Esophagus squamous epithelium (tissue), 4 donors: ENCODE measurements around the gene AGMO.

Experiments
- POLR2A ChIP-seq, 4 donors: fragments of 450-650 bp; IDR thresholded peaks; one replicate each; pipeline ENCODE4 v1.6.1; 2017; ENCODE audit warnings: antibody characterized with exemption in 4 of 4, mild to moderate bottlenecking in 4 of 4, moderate library complexity in 3 of 4
- TF ChIP-seq, protein P1 (sequence below), 6 experiments: fragments of 450-650 bp in 4 of 6; fragments of 200-600 bp in 2 of 6; sonication (generic) in 2 of 6; IDR thresholded peaks; one replicate each; pipeline ENCODE4 v1.5.1; 2016 to 2019; ENCODE audit warnings: antibody characterized with exemption in 6 of 6, mild to moderate bottlenecking in 4 of 6, moderate library complexity in 4 of 6

DNA sequence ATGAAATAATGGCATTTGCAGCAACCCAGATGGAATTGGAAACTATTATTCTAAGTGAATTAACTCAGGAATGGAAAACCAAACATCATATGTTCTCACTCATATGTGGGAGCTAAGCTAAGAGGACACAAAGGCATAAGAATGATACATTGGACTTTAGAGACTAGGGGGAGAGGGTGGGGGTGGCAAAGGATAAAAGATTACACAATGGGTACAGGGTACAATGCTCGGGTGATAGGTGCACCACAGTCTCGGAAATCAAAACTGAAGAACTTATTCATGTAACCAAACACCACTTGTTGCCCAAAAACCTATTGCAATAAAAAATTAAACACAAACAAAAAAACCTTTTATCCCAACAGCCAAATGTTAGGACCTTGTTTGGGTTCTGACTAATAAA lies 17.8 kb downstream of the AGMO start:
- TF ChIP-seq, protein P1, sequence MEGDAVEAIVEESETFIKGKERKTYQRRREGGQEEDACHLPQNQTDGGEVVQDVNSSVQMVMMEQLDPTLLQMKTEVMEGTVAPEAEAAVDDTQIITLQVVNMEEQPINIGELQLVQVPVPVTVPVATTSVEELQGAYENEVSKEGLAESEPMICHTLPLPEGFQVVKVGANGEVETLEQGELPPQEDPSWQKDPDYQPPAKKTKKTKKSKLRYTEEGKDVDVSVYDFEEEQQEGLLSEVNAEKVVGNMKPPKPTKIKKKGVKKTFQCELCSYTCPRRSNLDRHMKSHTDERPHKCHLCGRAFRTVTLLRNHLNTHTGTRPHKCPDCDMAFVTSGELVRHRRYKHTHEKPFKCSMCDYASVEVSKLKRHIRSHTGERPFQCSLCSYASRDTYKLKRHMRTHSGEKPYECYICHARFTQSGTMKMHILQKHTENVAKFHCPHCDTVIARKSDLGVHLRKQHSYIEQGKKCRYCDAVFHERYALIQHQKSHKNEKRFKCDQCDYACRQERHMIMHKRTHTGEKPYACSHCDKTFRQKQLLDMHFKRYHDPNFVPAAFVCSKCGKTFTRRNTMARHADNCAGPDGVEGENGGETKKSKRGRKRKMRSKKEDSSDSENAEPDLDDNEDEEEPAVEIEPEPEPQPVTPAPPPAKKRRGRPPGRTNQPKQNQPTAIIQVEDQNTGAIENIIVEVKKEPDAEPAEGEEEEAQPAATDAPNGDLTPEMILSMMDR (IDR thresholded peaks at IDR 0.05) = no peak
- TF ChIP-seq POLR2A (IDR thresholded peaks at IDR 0.05) = no peak
